GM12878 (cell line): ENCODE results near the gene AFG1L.

ENCODE experiments used
- JUND ChIP-seq: IDR thresholded peaks from 2 replicates; pipeline ENCODE4 v1.6.1; 2012; ENCODE audit warnings: low read depth, mild to moderate bottlenecking, low read length, improper control_type of control experiment, moderate library complexity
- MXI1 ChIP-seq: fragments of 150-350 bp; IDR thresholded peaks from 2 replicates; pipeline ENCODE4 v1.6.1; 2011; ENCODE audit warnings: low read depth, mild to moderate bottlenecking, inconsistent platforms, low read length, improper control_type of control experiment
- ZZZ3 ChIP-seq: IDR thresholded peaks from 2 replicates; pipeline ENCODE4 v1.6.1; 2011; ENCODE audit warnings: low read depth; ENCODE audit not compliant: control insufficient read depth, insufficient read length

- TF ChIP-seq MXI1 (no peak), JUND (no peak), ZZZ3 (no peak)
These were observed 29.0 kb downstream of the AFG1L start for GRCh38 chr6:108323710-108324466.
